Keratinocyte (primary cell): ENCODE results near the gene ADGRF1. TPM values are rescaled to one million over a fixed set of nuclear protein-coding genes. Genes with fewer than 3 reads are reported as not detected.

ENCODE experiments used
- DNase-seq: peaks from one replicate; pipeline ENCODE4 v3.0.0-alpha.2; 2011; ENCODE audit warnings: low read depth, missing footprints, low spot score
- FAIRE-seq: peaks from 2 replicates; lab custom pipeline; 2011; peaks lifted over from hg19 to GRCh38; lab: Jason Lieb, UNC
- H2AFZ ChIP-seq: 2 replicates; pipeline ENCODE4 v1.6.0; 2012; ENCODE audit warnings: low read length, control low read depth, inconsistent platforms; ENCODE audit not compliant: control insufficient read depth
- H3K27ac ChIP-seq: 2 replicates; pipeline ENCODE4 v1.5.1; 2011; ENCODE audit warnings: low read length; ENCODE audit not compliant: control insufficient read depth, insufficient read depth
- H3K27me3 ChIP-seq: 3 replicates; pipeline ENCODE4 v1.6.0; 2011; ENCODE audit warnings: low read length; ENCODE audit not compliant: control insufficient read depth, insufficient read depth; ENCODE audit errors: extremely low read depth
- H3K36me3 ChIP-seq, 2 experiments: 2 replicates in 1 of 2; 3 replicates in 1 of 2; pipeline ENCODE4 v1.5.1; 2011; ENCODE audit warnings: low read length in 2 of 2, mild to moderate bottlenecking in 1 of 2; ENCODE audit not compliant: control insufficient read depth in 2 of 2, insufficient read depth in 2 of 2; ENCODE audit errors: extremely low read depth in 1 of 2
- H3K4me1 ChIP-seq: 3 replicates; pipeline ENCODE4 v1.5.1; 2011; ENCODE audit warnings: low read length; ENCODE audit not compliant: control insufficient read depth, insufficient read depth; ENCODE audit errors: extremely low read depth
- H3K4me2 ChIP-seq: 3 replicates; pipeline ENCODE4 v1.6.0; 2011; ENCODE audit warnings: low read depth, low read length; ENCODE audit not compliant: control insufficient read depth, insufficient read depth; ENCODE audit errors: extremely low read depth
- H3K4me3 ChIP-seq, 3 experiments: fragments of 200-600 bp in 1 of 3; sonication (generic) in 1 of 3; 2 replicates in 2 of 3; 3 replicates in 1 of 3; pipeline ENCODE4 v1.5.1; 2011 to 2016; ENCODE audit warnings: low read length in 3 of 3, mild to moderate bottlenecking in 3 of 3, control low read depth in 2 of 3, inconsistent platforms in 1 of 3, low read depth in 1 of 3, mixed read lengths in 1 of 3, mixed run types in 1 of 3, moderate library complexity in 1 of 3; ENCODE audit not compliant: control insufficient read depth in 2 of 3, insufficient read depth in 2 of 3; ENCODE audit errors: extremely low read depth in 1 of 3
- H3K79me2 ChIP-seq: 2 replicates; pipeline ENCODE4 v1.6.0; 2012; ENCODE audit warnings: low read length; ENCODE audit not compliant: control insufficient read depth, insufficient read depth
- H3K9ac ChIP-seq: 3 replicates; pipeline ENCODE4 v1.6.0; 2011; ENCODE audit warnings: low read length; ENCODE audit not compliant: control insufficient read depth, insufficient read depth; ENCODE audit errors: extremely low read depth
- H3K9me1 ChIP-seq: 3 replicates; pipeline ENCODE4 v1.6.0; 2011; ENCODE audit warnings: low read length; ENCODE audit not compliant: control insufficient read depth, insufficient read depth; ENCODE audit errors: extremely low read depth
- H3K9me3 ChIP-seq: 2 replicates; pipeline ENCODE4 v1.5.1; 2012; ENCODE audit warnings: low read depth, low read length; ENCODE audit not compliant: control insufficient read depth
- H4K20me1 ChIP-seq: 3 replicates; pipeline ENCODE4 v1.6.0; 2011; ENCODE audit warnings: low read length; ENCODE audit not compliant: control insufficient read depth, insufficient read depth; ENCODE audit errors: extremely low read depth
- EZH2 ChIP-seq: IDR thresholded peaks from one replicate; pipeline ENCODE4 v1.6.1; 2012; ENCODE audit warnings: inconsistent platforms, mild to moderate bottlenecking, low read length, moderate library complexity
- dilution Hi-C: fragments of 300-500 bp; cut with MboI; formaldehyde crosslinking; loops from one replicate; pipeline ENCODE4 v1.7.0; 2020; ENCODE audit warnings: low sequenced_read_pairs; ENCODE audit not compliant: extremely low pct_ligation_motif_present
- polyA plus RNA-seq, 5 experiments: library from polyadenylated mRNA; depleted of rRNA in 3 of 5; stranded (reverse) in 3 of 5; stranded (forward) in 1 of 5; unstranded in 1 of 5; fragments of >200 nt; gene quantifications; 1 replicate in 1 of 5; 2 replicates in 3 of 5; 3 replicates in 1 of 5; pipeline versions ENCODE4 v1.2.1 to v1.2.3, GENCODE V29; 2011 to 2012; ENCODE audit warnings: missing spikeins in 2 of 5, low read depth in 1 of 5, low replicate concordance in 1 of 5
- TF ChIP-seq, protein P1 (sequence below), 3 experiments: IDR thresholded peaks in 1 of 3; conservative IDR thresholded peaks in 1 of 3; optimal IDR thresholded peaks in 1 of 3; 2 replicates in 2 of 3; 3 replicates in 1 of 3; pipeline versions ENCODE3 to v1.5.1; 2011; ENCODE audit warnings: low read length in 3 of 3, mild to moderate bottlenecking in 3 of 3, moderate library complexity in 2 of 3, control low read depth in 1 of 3, inconsistent platforms in 1 of 3; ENCODE audit not compliant: insufficient read depth in 2 of 3; ENCODE audit errors: extremely low read depth in 1 of 3

Gene ADGRF1
- polyA plus RNA-seq, 1 donor (not counting 4 experiments of a cell fraction or from before 2014, with no cell fraction given) = 43.9 TPM

DNA sequence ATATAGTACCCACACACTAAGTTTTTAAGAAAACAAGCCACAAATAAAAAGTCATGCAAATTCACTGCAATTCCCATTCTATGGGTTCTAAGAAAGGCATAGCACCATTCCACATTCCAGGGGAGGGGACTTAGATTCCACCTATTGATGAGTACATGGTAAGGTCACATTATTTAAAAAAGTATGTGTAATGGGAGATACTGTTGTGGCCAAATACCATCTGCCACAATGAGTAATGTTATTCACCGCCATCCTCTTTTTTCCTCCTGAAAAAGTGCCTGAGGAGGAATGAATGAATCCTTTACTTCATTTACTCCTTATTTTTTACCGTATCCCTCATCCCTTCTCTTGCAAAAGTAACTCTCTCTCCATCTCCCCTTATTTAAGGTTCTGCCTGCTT lies 27.0 kb upstream of the ADGRF1 start:
- no peak overlapping the region for H3K27ac ChIP-seq
- H2AFZ ChIP-seq = no peak overlapping the region
- dilution Hi-C loops = no loop called here
- H3K9me1 ChIP-seq = no peaks in the 10 kb centered on the region
- H4K20me1 ChIP-seq = no peaks in the 10 kb centered on the region
- no peaks in the 10 kb centered on the region for H3K27me3 ChIP-seq
- H3K4me2 ChIP-seq = no peak overlapping the region
- H3K9ac ChIP-seq = no peak overlapping the region
- peaks cover 2% of the 10 kb centered on the region for H3K4me1 ChIP-seq
- no peaks in the 10 kb centered on the region for H3K79me2 ChIP-seq
- H3K9me3 ChIP-seq = no peaks in the 10 kb centered on the region
- FAIRE-seq (peak; percentile 20), DNase-seq (no peak)
- no peaks in the 10 kb centered on the region for H3K36me3 ChIP-seq
- H3K4me3 ChIP-seq = no peak overlapping the region
- no peak for TF ChIP-seq EZH2
- TF ChIP-seq, protein P1, sequence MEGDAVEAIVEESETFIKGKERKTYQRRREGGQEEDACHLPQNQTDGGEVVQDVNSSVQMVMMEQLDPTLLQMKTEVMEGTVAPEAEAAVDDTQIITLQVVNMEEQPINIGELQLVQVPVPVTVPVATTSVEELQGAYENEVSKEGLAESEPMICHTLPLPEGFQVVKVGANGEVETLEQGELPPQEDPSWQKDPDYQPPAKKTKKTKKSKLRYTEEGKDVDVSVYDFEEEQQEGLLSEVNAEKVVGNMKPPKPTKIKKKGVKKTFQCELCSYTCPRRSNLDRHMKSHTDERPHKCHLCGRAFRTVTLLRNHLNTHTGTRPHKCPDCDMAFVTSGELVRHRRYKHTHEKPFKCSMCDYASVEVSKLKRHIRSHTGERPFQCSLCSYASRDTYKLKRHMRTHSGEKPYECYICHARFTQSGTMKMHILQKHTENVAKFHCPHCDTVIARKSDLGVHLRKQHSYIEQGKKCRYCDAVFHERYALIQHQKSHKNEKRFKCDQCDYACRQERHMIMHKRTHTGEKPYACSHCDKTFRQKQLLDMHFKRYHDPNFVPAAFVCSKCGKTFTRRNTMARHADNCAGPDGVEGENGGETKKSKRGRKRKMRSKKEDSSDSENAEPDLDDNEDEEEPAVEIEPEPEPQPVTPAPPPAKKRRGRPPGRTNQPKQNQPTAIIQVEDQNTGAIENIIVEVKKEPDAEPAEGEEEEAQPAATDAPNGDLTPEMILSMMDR (optimal IDR thresholded peaks at IDR 0.05 in 1 of 3, IDR thresholded peaks at IDR 0.05 in 1 of 3, conservative IDR thresholded peaks at IDR 0.05 in 1 of 3; ENCODE audit: extremely low read depth in 1 of 3, insufficient read depth in 2 of 3, low read length in 3 of 3) = no peak

DNA sequence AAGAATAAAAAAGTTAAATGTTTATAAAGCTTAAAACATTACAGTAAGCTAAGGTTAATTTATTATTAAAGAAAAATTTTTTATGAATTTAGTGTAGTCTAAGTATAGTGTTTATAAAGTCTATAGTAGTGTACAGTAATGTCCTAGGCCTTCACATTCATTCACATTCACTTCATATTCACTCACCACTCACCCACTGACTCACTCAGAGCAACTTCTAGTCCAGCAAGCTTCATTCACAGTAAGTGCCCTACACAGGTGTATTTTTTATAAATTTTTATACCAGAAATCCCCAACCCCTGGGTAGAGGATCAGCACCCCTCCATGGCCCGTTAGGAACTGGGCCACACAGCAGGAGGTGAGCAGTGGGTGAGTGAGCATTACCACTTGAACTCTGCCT lies 24.3 kb upstream of the ADGRF1 start:
- Histone ChIP-seq H3K79me2 (no peaks in the 10 kb centered on the region), H3K9me3 (no peaks in the 10 kb centered on the region), H3K9ac (no peak overlapping the region), H3K36me3 (no peaks in the 10 kb centered on the region), H3K4me3 (no peak overlapping the region), H3K27ac (no peak overlapping the region), H3K4me1 (peaks cover 8% of the 10 kb centered on the region), H4K20me1 (no peaks in the 10 kb centered on the region), H3K27me3 (no peaks in the 10 kb centered on the region), H2AFZ (no peak overlapping the region), H3K9me1 (no peaks in the 10 kb centered on the region), H3K4me2 (no peak overlapping the region)
- no peak for FAIRE-seq
- TF ChIP-seq, protein P1 (optimal IDR thresholded peaks at IDR 0.05 in 1 of 3, IDR thresholded peaks at IDR 0.05 in 1 of 3, conservative IDR thresholded peaks at IDR 0.05 in 1 of 3; ENCODE audit: extremely low read depth in 1 of 3, insufficient read depth in 2 of 3, low read length in 3 of 3) = no peak
- no peak for TF ChIP-seq EZH2
- dilution Hi-C loops = no loop called here
- no peak for DNase-seq
